Keratinocyte (primary cell): ENCODE results near the gene ADAMTSL4. TPM values are rescaled to one million over a fixed set of nuclear protein-coding genes. Genes with fewer than 3 reads are reported as not detected.
"Not testable (repeated sequence)": the region's sequence is repeated elsewhere in the genome, so short reads cannot be mapped to it uniquely, and the experiment has no call there.

Experiments
- DNase-seq: peaks from one replicate; pipeline ENCODE4 v3.0.0-alpha.2; 2011; ENCODE audit warnings: low read depth, missing footprints, low spot score
- FAIRE-seq: peaks from 2 replicates; lab custom pipeline; 2011; peaks lifted over from hg19 to GRCh38; lab: Jason Lieb, UNC
- H2AFZ ChIP-seq: 2 replicates; pipeline ENCODE4 v1.6.0; 2012; ENCODE audit warnings: low read length, control low read depth, inconsistent platforms; ENCODE audit not compliant: control insufficient read depth
- H3K27ac ChIP-seq: 2 replicates; pipeline ENCODE4 v1.5.1; 2011; ENCODE audit warnings: low read length; ENCODE audit not compliant: control insufficient read depth, insufficient read depth
- H3K27me3 ChIP-seq: 3 replicates; pipeline ENCODE4 v1.6.0; 2011; ENCODE audit warnings: low read length; ENCODE audit not compliant: control insufficient read depth, insufficient read depth; ENCODE audit errors: extremely low read depth
- H3K36me3 ChIP-seq, 2 experiments: 2 replicates in 1 of 2; 3 replicates in 1 of 2; pipeline ENCODE4 v1.5.1; 2011; ENCODE audit warnings: low read length in 2 of 2, mild to moderate bottlenecking in 1 of 2; ENCODE audit not compliant: control insufficient read depth in 2 of 2, insufficient read depth in 2 of 2; ENCODE audit errors: extremely low read depth in 1 of 2
- H3K4me1 ChIP-seq: 3 replicates; pipeline ENCODE4 v1.5.1; 2011; ENCODE audit warnings: low read length; ENCODE audit not compliant: control insufficient read depth, insufficient read depth; ENCODE audit errors: extremely low read depth
- H3K4me2 ChIP-seq: 3 replicates; pipeline ENCODE4 v1.6.0; 2011; ENCODE audit warnings: low read depth, low read length; ENCODE audit not compliant: control insufficient read depth, insufficient read depth; ENCODE audit errors: extremely low read depth
- H3K4me3 ChIP-seq, 3 experiments: fragments of 200-600 bp in 1 of 3; sonication (generic) in 1 of 3; 2 replicates in 2 of 3; 3 replicates in 1 of 3; pipeline ENCODE4 v1.5.1; 2011 to 2016; ENCODE audit warnings: low read length in 3 of 3, mild to moderate bottlenecking in 3 of 3, control low read depth in 2 of 3, inconsistent platforms in 1 of 3, low read depth in 1 of 3, mixed read lengths in 1 of 3, mixed run types in 1 of 3, moderate library complexity in 1 of 3; ENCODE audit not compliant: control insufficient read depth in 2 of 3, insufficient read depth in 2 of 3; ENCODE audit errors: extremely low read depth in 1 of 3
- H3K79me2 ChIP-seq: 2 replicates; pipeline ENCODE4 v1.6.0; 2012; ENCODE audit warnings: low read length; ENCODE audit not compliant: control insufficient read depth, insufficient read depth
- H3K9ac ChIP-seq: 3 replicates; pipeline ENCODE4 v1.6.0; 2011; ENCODE audit warnings: low read length; ENCODE audit not compliant: control insufficient read depth, insufficient read depth; ENCODE audit errors: extremely low read depth
- H3K9me1 ChIP-seq: 3 replicates; pipeline ENCODE4 v1.6.0; 2011; ENCODE audit warnings: low read length; ENCODE audit not compliant: control insufficient read depth, insufficient read depth; ENCODE audit errors: extremely low read depth
- H3K9me3 ChIP-seq: 2 replicates; pipeline ENCODE4 v1.5.1; 2012; ENCODE audit warnings: low read depth, low read length; ENCODE audit not compliant: control insufficient read depth
- H4K20me1 ChIP-seq: 3 replicates; pipeline ENCODE4 v1.6.0; 2011; ENCODE audit warnings: low read length; ENCODE audit not compliant: control insufficient read depth, insufficient read depth; ENCODE audit errors: extremely low read depth
- CTCF ChIP-seq, 3 experiments: IDR thresholded peaks in 1 of 3; conservative IDR thresholded peaks in 1 of 3; optimal IDR thresholded peaks in 1 of 3; 2 replicates in 2 of 3; 3 replicates in 1 of 3; pipeline versions ENCODE3 to v1.5.1; 2011; ENCODE audit warnings: low read length in 3 of 3, mild to moderate bottlenecking in 3 of 3, moderate library complexity in 2 of 3, control low read depth in 1 of 3, inconsistent platforms in 1 of 3; ENCODE audit not compliant: insufficient read depth in 2 of 3; ENCODE audit errors: extremely low read depth in 1 of 3
- EZH2 ChIP-seq: IDR thresholded peaks from one replicate; pipeline ENCODE4 v1.6.1; 2012; ENCODE audit warnings: inconsistent platforms, mild to moderate bottlenecking, low read length, moderate library complexity
- dilution Hi-C: fragments of 300-500 bp; cut with MboI; formaldehyde crosslinking; loops from one replicate; pipeline ENCODE4 v1.7.0; 2020; ENCODE audit warnings: low sequenced_read_pairs; ENCODE audit not compliant: extremely low pct_ligation_motif_present
- polyA plus RNA-seq, 5 experiments: library from polyadenylated mRNA; depleted of rRNA in 3 of 5; stranded (reverse) in 3 of 5; stranded (forward) in 1 of 5; unstranded in 1 of 5; fragments of >200 nt; gene quantifications; 1 replicate in 1 of 5; 2 replicates in 3 of 5; 3 replicates in 1 of 5; pipeline versions ENCODE4 v1.2.1 to v1.2.3, GENCODE V29; 2011 to 2012; ENCODE audit warnings: missing spikeins in 2 of 5, low read depth in 1 of 5, low replicate concordance in 1 of 5

Gene ADAMTSL4
- polyA plus RNA-seq, 1 donor (not counting 4 experiments of a cell fraction or from before 2014, with no cell fraction given): 7.0 TPM

- H3K27ac ChIP-seq: peak overlapping the region; percentile 82
- no peaks in the 10 kb centered on the region for H3K27me3 ChIP-seq
- H4K20me1 ChIP-seq: no peaks in the 10 kb centered on the region
- H3K36me3 ChIP-seq: no peaks in the 10 kb centered on the region
- DNase-seq (no peak), FAIRE-seq (no peak)
- H3K4me3 ChIP-seq: no peak overlapping the region
- dilution Hi-C loops: no loop called here
- no peaks in the 10 kb centered on the region for H3K9me1 ChIP-seq
- H3K9me3 ChIP-seq: no peaks in the 10 kb centered on the region
- no peak overlapping the region for H3K4me2 ChIP-seq
- H3K9ac ChIP-seq: no peak overlapping the region
- H2AFZ ChIP-seq: no peak overlapping the region
- TF ChIP-seq EZH2: no peak
- no peak for TF ChIP-seq CTCF (optimal IDR thresholded peaks at IDR 0.05 in 1 of 3, IDR thresholded peaks at IDR 0.05 in 1 of 3, conservative IDR thresholded peaks at IDR 0.05 in 1 of 3; ENCODE audit: extremely low read depth in 1 of 3, insufficient read depth in 2 of 3, low read length in 3 of 3)
- H3K79me2 ChIP-seq: peaks cover 4% of the 10 kb centered on the region
- peaks cover 23% of the 10 kb centered on the region for H3K4me1 ChIP-seq
Measured at GRCh38 chr1:150603711-150604110, 54.5 kb downstream of the ADAMTSL4 start.

- dilution Hi-C loops: no loop called here
- TF ChIP-seq EZH2: no peak
- no peak for TF ChIP-seq CTCF (optimal IDR thresholded peaks at IDR 0.05 in 1 of 3, IDR thresholded peaks at IDR 0.05 in 1 of 3, conservative IDR thresholded peaks at IDR 0.05 in 1 of 3; ENCODE audit: extremely low read depth in 1 of 3, insufficient read depth in 2 of 3, low read length in 3 of 3)
- Histone ChIP-seq H3K4me2 (peak overlapping the region; percentile 54), H4K20me1 (no peaks in the 10 kb centered on the region), H3K4me3 (no peak overlapping the region), H3K4me1 (peaks cover 24% of the 10 kb centered on the region), H2AFZ (no peak overlapping the region), H3K36me3 (no peaks in the 10 kb centered on the region), H3K9ac (peak overlapping the region; percentile 23), H3K9me3 (no peaks in the 10 kb centered on the region), H3K27me3 (no peaks in the 10 kb centered on the region), H3K79me2 (peaks cover 4% of the 10 kb centered on the region), H3K27ac (peak overlapping the region; percentile 82), H3K9me1 (no peaks in the 10 kb centered on the region)
- DNase-seq: no peak
- FAIRE-seq: no peak
Measured at GRCh38 chr1:150604226-150604588, 55.0 kb downstream of the ADAMTSL4 start.

- peak overlapping the region; percentile 82 for H3K27ac ChIP-seq
- H2AFZ ChIP-seq, H4K20me1 ChIP-seq, H3K4me3 ChIP-seq, H3K9me3 ChIP-seq, H3K27me3 ChIP-seq, H3K4me2 ChIP-seq, DNase-seq, FAIRE-seq, dilution Hi-C loops, H3K9me1 ChIP-seq, H3K36me3 ChIP-seq, H3K79me2 ChIP-seq: not testable (repeated sequence)
- peak overlapping the region; percentile 23 for H3K9ac ChIP-seq
- peaks cover 31% of the 10 kb centered on the region for H3K4me1 ChIP-seq
Measured at GRCh38 chr1:150605451-150605731, 56.2 kb downstream of the ADAMTSL4 start.
